Naive thymus-derived CD4-positive, alpha-beta T cell (primary cell): Measurements from ENCODE around the gene OSGEP. TPM values are rescaled to one million over a fixed set of nuclear protein-coding genes. Genes with fewer than 3 reads are reported as not detected.

Experiments
- ATAC-seq: fragments of 150-1000 bp; cut with Tn5 transposase; 2 replicates; pipeline ENCODE4 v1.10.0; 2021; ENCODE audit warnings: mild to moderate bottlenecking, moderate library complexity
- CTCF ChIA-PET: fragments of 350-600 bp; sonication (Branson Sonifier 250); formaldehyde crosslinking; loops from one replicate; lab custom pipeline; 2021; ENCODE audit warnings: antibody characterized with exemption; lab: Charles Lee
- POLR2A ChIA-PET: fragments of 350-600 bp; sonication (Branson Sonifier 250); formaldehyde crosslinking; loops from one replicate; lab custom pipeline; 2021; ENCODE audit warnings: antibody characterized with exemption, inconsistent platforms; lab: Charles Lee
- DNase-seq, 9 donors: peaks; one replicate each; pipeline versions ENCODE4 v3.0.0 to v3.0.0-alpha.2; 2020 to 2022; ENCODE audit warnings: mixed read lengths in 1 of 9
- H3K27ac ChIP-seq: one replicate; pipeline ENCODE4 v1.7.0; 2013; ENCODE audit warnings: mild to moderate bottlenecking, low read depth, low read length, moderate library complexity
- H3K27me3 ChIP-seq, 2 donors: one replicate each; pipeline ENCODE4 v1.7.0; 2013; ENCODE audit warnings: low read length in 2 of 2, mild to moderate bottlenecking in 2 of 2, moderate library complexity in 2 of 2; ENCODE audit not compliant: control insufficient read depth in 2 of 2, insufficient read depth in 2 of 2
- H3K36me3 ChIP-seq, 3 experiments: 1 replicate in 2 of 3; 2 replicates in 1 of 3; pipeline ENCODE4 v1.7.0; 2013; ENCODE audit warnings: low read length in 3 of 3, mild to moderate bottlenecking in 3 of 3, moderate library complexity in 1 of 3; ENCODE audit not compliant: insufficient read depth in 3 of 3, control insufficient read depth in 2 of 3
- H3K4me1 ChIP-seq, 2 donors: one replicate each; pipeline ENCODE4 v1.7.0; 2013; ENCODE audit warnings: low read length in 2 of 2, mild to moderate bottlenecking in 2 of 2, moderate library complexity in 1 of 2; ENCODE audit not compliant: control insufficient read depth in 2 of 2, insufficient read depth in 2 of 2
- H3K4me3 ChIP-seq: 2 replicates; pipeline ENCODE4 v1.7.0; 2013; ENCODE audit warnings: mild to moderate bottlenecking, low read length
- H3K9me3 ChIP-seq, 3 experiments: 1 replicate in 2 of 3; 2 replicates in 1 of 3; pipeline ENCODE4 v1.7.0; 2013; ENCODE audit warnings: low read length in 3 of 3; ENCODE audit not compliant: control insufficient read depth in 2 of 3
- H3K27ac Mint-ChIP-seq, 9 donors: one replicate each; pipeline ENCODE4 v1.8.0; 2020 to 2022; ENCODE audit warnings: mixed read lengths in 9 of 9, mild to moderate bottlenecking in 8 of 9, moderate library complexity in 5 of 9, inconsistent platforms in 2 of 9
- H3K27me3 Mint-ChIP-seq, 5 donors: one replicate each; pipeline ENCODE4 v1.8.0; 2021 to 2022; ENCODE audit warnings: mixed read lengths in 5 of 5, mild to moderate bottlenecking in 1 of 5
- H3K36me3 Mint-ChIP-seq, 5 donors: one replicate each; pipeline ENCODE4 v1.8.0; 2020 to 2022; ENCODE audit warnings: mixed read lengths in 5 of 5, mild to moderate bottlenecking in 3 of 5, inconsistent platforms in 1 of 5
- H3K4me1 Mint-ChIP-seq, 7 donors: one replicate each; pipeline ENCODE4 v1.8.0; 2020 to 2022; ENCODE audit warnings: mixed read lengths in 7 of 7, mild to moderate bottlenecking in 3 of 7, inconsistent platforms in 1 of 7
- H3K4me3 Mint-ChIP-seq, 10 donors: one replicate each; pipeline ENCODE4 v1.8.0; 2020 to 2022; ENCODE audit warnings: mild to moderate bottlenecking in 10 of 10, mixed read lengths in 10 of 10, moderate library complexity in 6 of 10, inconsistent platforms in 2 of 10
- H3K9me3 Mint-ChIP-seq, 11 donors: one replicate each; pipeline ENCODE4 v1.8.0; 2020 to 2022; ENCODE audit warnings: mixed read lengths in 11 of 11, mild to moderate bottlenecking in 4 of 11, inconsistent platforms in 1 of 11, moderate library complexity in 1 of 11
- intact Hi-C, 2 donors: fragments of 100-400 bp; cut with micrococcal nuclease; formaldehyde crosslinking; loops; one replicate each; pipeline ENCODE4 v1.15.1; 2023
- polyA plus RNA-seq, 2 donors: library from polyadenylated mRNA; unstranded; fragments of 300-500 nt; fragmentation: Illumina TruSeq; gene quantifications; one replicate each; pipeline ENCODE4 v1.2.3, GENCODE V29; 2021
- total RNA-seq, 6 experiments: library from RNA in 5 of 6; stranded (reverse) in 5 of 6; gene quantifications; 1 replicate in 5 of 6; 2 replicates in 1 of 6; pipeline ENCODE4 v1.2.3 and lab custom pipeline; 2021 to 2026

The OSGEP gene
- total and polyA plus RNA-seq, 7 experiments from 2014 or later: 30.8 to 77.2 (median 54.9) TPM

GRCh38 chr14:20468764-20469241 is 14.2 kb upstream of the OSGEP start:
- Histone ChIP-seq H3K27me3 (no peaks in the 10 kb centered on the region), H3K4me1 (peaks cover 13 to 32% of the 10 kb centered on the region in 2 donors), H3K27ac (peak overlapping the region; percentile 87), H3K9me3 (no peaks in the 10 kb centered on the region), H3K4me3 (peak overlapping the region; percentile 87), H3K36me3 (peaks cover 0 to 15% (median 13%) of the 10 kb centered on the region in 3 experiments)
- DNase-seq (no peak), ATAC-seq (no peak)
- H3K36me3 Mint-ChIP-seq: peaks cover under 1 to 23% (median 19%) of the 10 kb centered on the region in 5 donors
- intact Hi-C loops: loop anchor here (1.0 to 2.0 kb wide), 10 partner anchors 8 to 214 kb away; partner anchors contain the start of genes PIP4P1 (in 2 of the 2), APEX1 (in 1 of the 2), PARP2 (in 1 of the 2) and TEP1 (in 1 of the 2)
- ChIA-PET POLR2A (interaction anchor here (1.3 to 4.8 kb wide), 7 partner anchors 8 to 141 kb away, joined by 3 to 47 read pairs (median 21); partner anchors contain the start of genes APEX1, OSGEP and PIP4P1), CTCF (interaction anchor here (1.1 kb wide), 1 partner anchor 47 kb away, joined by 3 read pairs; no protein-coding TSS in a partner anchor)
- peak overlapping the region; percentile 95 to 100 (median 99) for H3K4me3 Mint-ChIP-seq
- peaks cover 0 to 6% (median 0%) of the 10 kb centered on the region in 5 donors for H3K27me3 Mint-ChIP-seq
- peaks cover 0 to 2% (median 0%) of the 10 kb centered on the region in 11 donors for H3K9me3 Mint-ChIP-seq
- peaks cover 34 to 43% (median 38%) of the 10 kb centered on the region in 7 donors for H3K4me1 Mint-ChIP-seq
- H3K27ac Mint-ChIP-seq: peak overlapping the region; percentile 89 to 98 (median 97)

- Histone ChIP-seq H3K4me1 (peaks cover 19 to 20% of the 10 kb centered on the region in 2 donors), H3K27ac (peak within 1 kb of the TSS; percentile 96), H3K27me3 (no peaks in the 10 kb centered on the region), H3K36me3 (peaks cover 19 to 37% (median 25%) of the 10 kb centered on the region in 3 experiments), H3K4me3 (peak within 1 kb of the TSS; percentile 83), H3K9me3 (no peaks in the 10 kb centered on the region)
- CTCF ChIA-PET: interaction anchor here (0.6 to 1.6 kb wide), 6 partner anchors 10 to 47 kb away, joined by 3 to 8 read pairs (median 3); no protein-coding TSS in a partner anchor
- H3K4me3 Mint-ChIP-seq: peak within 1 kb of the TSS; percentile 81 to 97 (median 92)
- H3K27me3 Mint-ChIP-seq: peaks cover 0 to 2% (median 0%) of the 10 kb centered on the region in 5 donors
- H3K4me1 Mint-ChIP-seq: peaks cover 18 to 36% (median 32%) of the 10 kb centered on the region in 7 donors
- POLR2A ChIA-PET: interaction anchor here (0.5 to 4.9 kb wide), 30 partner anchors 8 to 320 kb away, joined by 3 to 38 read pairs (median 5); partner anchors contain the start of genes PARP2, PNP, RNASE4 and RNASE6
- intact Hi-C loops: loop anchor here (1.0 to 5.0 kb wide), 10 partner anchors 8 to 923 kb away; partner anchors contain the start of genes PARP2 (in 2 of the 2), PNP (in 2 of the 2), TEP1 (in 2 of the 2) and HNRNPC (in 1 of the 2)
- H3K9me3 Mint-ChIP-seq: peaks cover 0 to 5% (median 0%) of the 10 kb centered on the region in 11 donors
- H3K27ac Mint-ChIP-seq: peak within 1 kb of the TSS; percentile 88 to 99 (median 92)
- peaks cover 5 to 20% (median 9%) of the 10 kb centered on the region in 5 donors for H3K36me3 Mint-ChIP-seq
- ATAC-seq (peak; percentile 92), DNase-seq (peak; percentile 95 to 100 (median 99))
These were observed 6.9 kb upstream of the OSGEP start, which contains the start of gene PIP4P1 for GRCh38 chr14:20461225-20462141. Gene PIP4P1, minus strand, starts transcription at chr14:20461434. Its CDS starts 109 bp downstream, at chr14:20461325.

GRCh38 chr14:20460458-20461224 is 6.0 kb upstream of the OSGEP start:
- Histone ChIP-seq H3K9me3 (no peaks in the 10 kb centered on the region), H3K4me3 (peak overlapping the region; percentile 83), H3K27ac (peak overlapping the region; percentile 96), H3K4me1 (peaks cover 27 to 29% of the 10 kb centered on the region in 2 donors), H3K36me3 (peaks cover 24 to 40% (median 25%) of the 10 kb centered on the region in 3 experiments), H3K27me3 (no peaks in the 10 kb centered on the region)
- DNase-seq: peak in 7 of 9 donors; percentile 15 to 84 (median 77)
- ATAC-seq: peak; percentile 15
- Mint-ChIP-seq H3K4me1 (peaks cover 18 to 36% (median 32%) of the 10 kb centered on the region in 7 donors), H3K36me3 (peaks cover 5 to 20% (median 9%) of the 10 kb centered on the region in 5 donors), H3K4me3 (peak overlapping the region; percentile 81 to 97 (median 92)), H3K27me3 (peaks cover 0 to 2% (median 0%) of the 10 kb centered on the region in 5 donors), H3K27ac (peak overlapping the region; percentile 88 to 99 (median 92)), H3K9me3 (peaks cover 0 to 5% (median 0%) of the 10 kb centered on the region in 11 donors)
- intact Hi-C loops: loop anchor here (1.0 to 5.0 kb wide), 10 partner anchors 9 to 924 kb away; partner anchors contain the start of genes PARP2 (in 2 of the 2), PNP (in 2 of the 2), TEP1 (in 2 of the 2) and HNRNPC (in 1 of the 2)
- POLR2A ChIA-PET: interaction anchor here (0.8 to 4.9 kb wide), 18 partner anchors 9 to 320 kb away, joined by 3 to 38 read pairs (median 12); partner anchors contain the start of genes PARP2, PNP, RNASE4 and RNASE6
- CTCF ChIA-PET: interaction anchor here (1.0 to 1.6 kb wide), 3 partner anchors 11 to 46 kb away, joined by 3 to 8 read pairs (median 3); no protein-coding TSS in a partner anchor

GRCh38 chr14:20458031-20458789 is 3.6 kb upstream of the OSGEP start:
- intact Hi-C loops: loop anchor here in 1 of 2 donors (10.0 kb wide), 1 partner anchor 997 kb away; the partner anchor contains the start of gene CHD8
- peaks cover 0 to 5% (median 0%) of the 10 kb centered on the region in 11 donors for H3K9me3 Mint-ChIP-seq
- DNase-seq (no peak), ATAC-seq (no peak)
- ChIA-PET CTCF (no interaction called here), POLR2A (interaction anchor here (0.6 to 1.5 kb wide), 6 partner anchors 10 to 224 kb away, joined by 3 to 5 read pairs (median 4); partner anchors contain the start of gene PNP)
- Histone ChIP-seq H3K27ac (peak overlapping the region; percentile 96), H3K36me3 (peaks cover 24 to 40% (median 25%) of the 10 kb centered on the region in 3 experiments), H3K4me1 (peaks cover 27 to 36% of the 10 kb centered on the region in 2 donors), H3K9me3 (no peaks in the 10 kb centered on the region), H3K4me3 (no peak overlapping the region), H3K27me3 (no peaks in the 10 kb centered on the region)
- H3K36me3 Mint-ChIP-seq: peaks cover 5 to 20% (median 9%) of the 10 kb centered on the region in 5 donors
- H3K4me3 Mint-ChIP-seq: peak overlapping the region in 1 of 10 donors; percentile 32
- H3K4me1 Mint-ChIP-seq: peaks cover 18 to 40% (median 32%) of the 10 kb centered on the region in 7 donors
- peak overlapping the region in 7 of 9 donors; percentile 54 to 98 (median 88) for H3K27ac Mint-ChIP-seq
- H3K27me3 Mint-ChIP-seq: no peaks in the 10 kb centered on the region

GRCh38 chr14:20456971-20457370 is 2.4 kb upstream of the OSGEP start:
- H3K4me3 Mint-ChIP-seq: peak overlapping the region in 2 of 10 donors; percentile 10 to 56
- DNase-seq (no peak), ATAC-seq (no peak)
- H3K4me3 ChIP-seq: no peak overlapping the region
- H3K9me3 Mint-ChIP-seq: peaks cover 0 to 5% (median 0%) of the 10 kb centered on the region in 11 donors
- H3K27ac Mint-ChIP-seq: peak overlapping the region in 1 of 9 donors; percentile 54
- peaks cover 23 to 29% of the 10 kb centered on the region in 2 donors for H3K4me1 ChIP-seq
- peaks cover 6 to 26% (median 14%) of the 10 kb centered on the region in 5 donors for H3K36me3 Mint-ChIP-seq
- no peaks in the 10 kb centered on the region for H3K9me3 ChIP-seq
- intact Hi-C loops: loop anchor here in 1 of 2 donors (10.0 kb wide), 1 partner anchor 998 kb away; the partner anchor contains the start of gene CHD8
- POLR2A ChIA-PET: interaction anchor here (0.9 to 4.4 kb wide), 4 partner anchors 13 to 157 kb away, joined by 3 to 47 read pairs (median 14); partner anchors contain the start of genes PARP2 and PNP
- CTCF ChIA-PET: no interaction called here
- no peaks in the 10 kb centered on the region for H3K27me3 Mint-ChIP-seq
- peaks cover 22 to 47% (median 34%) of the 10 kb centered on the region in 7 donors for H3K4me1 Mint-ChIP-seq
- H3K27ac ChIP-seq: peak overlapping the region; percentile 85
- no peaks in the 10 kb centered on the region for H3K27me3 ChIP-seq
- peaks cover 24 to 45% (median 25%) of the 10 kb centered on the region in 3 experiments for H3K36me3 ChIP-seq
